ENCODE results near the gene TNFRSF8.

The TNFRSF8 gene

GRCh38 chr1:12021616-12022015 lies 41.5 kb upstream of the TNFRSF8 start:
- no peak overlapping the region for H3K4me3 ChIP-seq (replicated peaks; ENCODE audit: low read depth, low read length)
- TF ChIP-seq CTCF (IDR thresholded peaks at IDR 0.05; ENCODE audit: low read depth, low read length, missing control alignments), result no peak
- no peak for DNase-seq (ENCODE audit: extremely low read depth, low read depth)

- H3K4me3 ChIP-seq (replicated peaks; ENCODE audit: low read depth, low read length), result no peak overlapping the region
- no peak for TF ChIP-seq CTCF (IDR thresholded peaks at IDR 0.05; ENCODE audit: low read depth, low read length, missing control alignments)
- no peak for DNase-seq (ENCODE audit: extremely low read depth, low read depth)
These were observed 41.1 kb upstream of the TNFRSF8 start for GRCh38 chr1:12022036-12022435.

GRCh38 chr1:12026586-12026985 lies 36.5 kb upstream of the TNFRSF8 start:
- no peak for TF ChIP-seq CTCF (IDR thresholded peaks at IDR 0.05; ENCODE audit: low read depth, low read length, missing control alignments)
- H3K4me3 ChIP-seq (replicated peaks; ENCODE audit: low read depth, low read length), result no peak overlapping the region
- no peak for DNase-seq (ENCODE audit: extremely low read depth, low read depth)

GRCh38 chr1:12028248-12028647 lies 34.9 kb upstream of the TNFRSF8 start:
- DNase-seq (ENCODE audit: extremely low read depth, low read depth), result no peak
- TF ChIP-seq CTCF (IDR thresholded peaks at IDR 0.05; ENCODE audit: low read depth, low read length, missing control alignments), result no peak
- H3K4me3 ChIP-seq (replicated peaks; ENCODE audit: low read depth, low read length), result no peak overlapping the region

- no peak overlapping the region for H3K4me3 ChIP-seq (replicated peaks; ENCODE audit: low read depth, low read length)
- no peak for TF ChIP-seq CTCF (IDR thresholded peaks at IDR 0.05; ENCODE audit: low read depth, low read length, missing control alignments)
- DNase-seq (ENCODE audit: extremely low read depth, low read depth), result no peak
These were observed 34.1 kb upstream of the TNFRSF8 start for GRCh38 chr1:12028957-12029511.

- TF ChIP-seq CTCF (IDR thresholded peaks at IDR 0.05; ENCODE audit: low read depth, low read length, missing control alignments), result no peak
- no peak for DNase-seq (ENCODE audit: extremely low read depth, low read depth)
- no peak overlapping the region for H3K4me3 ChIP-seq (replicated peaks; ENCODE audit: low read depth, low read length)
These were observed 33.3 kb upstream of the TNFRSF8 start for GRCh38 chr1:12029720-12030339.

All from HFF-Myc (cell line).